NT2/D1 (cell line): ENCODE measurements around the gene DCBLD2.
"Not testable (repeated sequence)": the region's sequence is repeated elsewhere in the genome, so short reads cannot be mapped to it uniquely, and the experiment has no call there.

ENCODE experiments used
- DNase-seq: peaks from one replicate; pipeline ENCODE4 v3.0.0-alpha.2; 2011; ENCODE audit warnings: low read depth, low spot score
- H3K27me3 ChIP-seq: 2 replicates; pipeline ENCODE4 v1.6.0; 2011; ENCODE audit warnings: mild to moderate bottlenecking; ENCODE audit not compliant: insufficient read length, insufficient read depth
- H3K36me3 ChIP-seq: 2 replicates; pipeline ENCODE4 v1.6.1; 2011; ENCODE audit warnings: mild to moderate bottlenecking, low read length, mixed read lengths; ENCODE audit not compliant: insufficient read depth, insufficient read length
- H3K4me1 ChIP-seq: 2 replicates; pipeline ENCODE4 v1.5.1; 2011; ENCODE audit not compliant: insufficient read depth, insufficient read length
- H3K4me3 ChIP-seq: 2 replicates; pipeline ENCODE4 v1.5.1; 2011; ENCODE audit warnings: low read depth; ENCODE audit not compliant: insufficient read length
- H3K9ac ChIP-seq: 2 replicates; pipeline ENCODE4 v1.6.0; 2011; ENCODE audit warnings: low read depth; ENCODE audit not compliant: insufficient read length
- H3K9me3 ChIP-seq: 2 replicates; pipeline ENCODE4 v1.5.1; 2011; ENCODE audit warnings: mild to moderate bottlenecking, low read length; ENCODE audit not compliant: insufficient read depth
- SUZ12 ChIP-seq: IDR thresholded peaks from 2 replicates; pipeline ENCODE4 v1.6.1; 2011; ENCODE audit not compliant: insufficient read length, insufficient read depth; ENCODE audit errors: extremely low read depth
- YY1 ChIP-seq: IDR thresholded peaks from 2 replicates; pipeline ENCODE4 v1.6.1; 2011; ENCODE audit not compliant: insufficient read length, insufficient read depth
- ZNF274 ChIP-seq: IDR thresholded peaks from 2 replicates; pipeline ENCODE4 v1.6.1; 2011; ENCODE audit warnings: mild to moderate bottlenecking, low read depth, low read length

Gene DCBLD2

GRCh38 chr3:98875535-98875934 lies 26.0 kb downstream of the DCBLD2 start:
- Histone ChIP-seq H3K9ac (no peak overlapping the region), H3K4me1 (no peaks in the 10 kb centered on the region), H3K36me3 (peaks cover 31% of the 10 kb centered on the region), H3K9me3 (no peaks in the 10 kb centered on the region), H3K4me3 (no peak overlapping the region), H3K27me3 (no peaks in the 10 kb centered on the region)
- TF ChIP-seq ZNF274 (no peak), SUZ12 (no peak), YY1 (no peak)
- no peak for DNase-seq

GRCh38 chr3:98874602-98875249 lies 26.8 kb downstream of the DCBLD2 start:
- Histone ChIP-seq H3K9ac (no peak overlapping the region), H3K27me3 (no peaks in the 10 kb centered on the region), H3K4me3 (no peak overlapping the region), H3K4me1 (no peaks in the 10 kb centered on the region), H3K9me3 (no peaks in the 10 kb centered on the region), H3K36me3 (peaks cover 23% of the 10 kb centered on the region)
- no peak for DNase-seq
- TF ChIP-seq YY1: no peak
- TF ChIP-seq SUZ12: no peak
- TF ChIP-seq ZNF274: no peak

- no peaks in the 10 kb centered on the region for H3K4me1 ChIP-seq
- peaks cover 9% of the 10 kb centered on the region for H3K36me3 ChIP-seq
- TF ChIP-seq SUZ12 (no peak), ZNF274 (no peak), YY1 (no peak)
- H3K9ac ChIP-seq: no peak overlapping the region
- no peaks in the 10 kb centered on the region for H3K9me3 ChIP-seq
- H3K4me3 ChIP-seq: no peak overlapping the region
- H3K27me3 ChIP-seq: no peaks in the 10 kb centered on the region
- no peak for DNase-seq
Measured at GRCh38 chr3:98869391-98869790, 32.1 kb downstream of the DCBLD2 start.

GRCh38 chr3:98857971-98858370 lies 43.5 kb downstream of the DCBLD2 start:
- H3K9ac ChIP-seq, H3K4me3 ChIP-seq, H3K27me3 ChIP-seq, H3K4me1 ChIP-seq, H3K36me3 ChIP-seq, DNase-seq: not testable (repeated sequence)
- H3K9me3 ChIP-seq: peaks cover 14% of the 10 kb centered on the region; the same call in 1 of the 2 replicates

GRCh38 chr3:98857258-98857657 lies 44.2 kb downstream of the DCBLD2 start:
- not testable (repeated sequence) for H3K27me3 ChIP-seq, DNase-seq, H3K4me1 ChIP-seq, H3K9ac ChIP-seq, H3K4me3 ChIP-seq, H3K36me3 ChIP-seq
- peaks cover 14% of the 10 kb centered on the region; the same call in 1 of the 2 replicates for H3K9me3 ChIP-seq

- no peak for DNase-seq
- Histone ChIP-seq H3K4me3 (no peak overlapping the region), H3K27me3 (no peaks in the 10 kb centered on the region), H3K9ac (no peak overlapping the region), H3K9me3 (peaks cover 14% of the 10 kb centered on the region; the same call in 1 of the 2 replicates), H3K4me1 (no peaks in the 10 kb centered on the region), H3K36me3 (peaks cover 7% of the 10 kb centered on the region)
- TF ChIP-seq SUZ12: no peak
Measured at GRCh38 chr3:98856724-98857123, 44.8 kb downstream of the DCBLD2 start.

- H3K9ac ChIP-seq: no peak overlapping the region
- no peak for DNase-seq
Measured at GRCh38 chr3:98855806-98856400, 45.6 kb downstream of the DCBLD2 start.

GRCh38 chr3:98848108-98848507 lies 53.4 kb downstream of the DCBLD2 start:
- Histone ChIP-seq H3K4me3 (no peak overlapping the region), H3K9me3 (peaks cover 5% of the 10 kb centered on the region), H3K27me3 (no peaks in the 10 kb centered on the region), H3K4me1 (no peaks in the 10 kb centered on the region), H3K9ac (no peak overlapping the region), H3K36me3 (peaks cover 21% of the 10 kb centered on the region)
- TF ChIP-seq ZNF274 (no peak), SUZ12 (no peak), YY1 (no peak)
- DNase-seq: no peak

More at GRCh38 chr3:98855806-98856400, 45.6 kb downstream of the DCBLD2 start:
- Histone ChIP-seq H3K4me3 (no peak overlapping the region), H3K9me3 (peaks cover 14% of the 10 kb centered on the region; the same call in 1 of the 2 replicates), H3K27me3 (no peaks in the 10 kb centered on the region), H3K4me1 (no peaks in the 10 kb centered on the region), H3K36me3 (peaks cover 7% of the 10 kb centered on the region)
- TF ChIP-seq SUZ12: no peak
- no peak for TF ChIP-seq YY1
